AG10803 (cell line): Measurements from ENCODE around the gene TGFBR2.

Experiments used
- DNase-seq: peaks from one replicate; pipeline ENCODE4 v3.0.0; 2010; ENCODE audit warnings: low read depth
- H3K4me3 ChIP-seq: 2 replicates; pipeline ENCODE4 v1.5.1; 2011; ENCODE audit warnings: mild to moderate bottlenecking, low read length, control low read depth
- CTCF ChIP-seq: conservative IDR thresholded peaks from 2 replicates; pipeline ENCODE4 v1.5.1; 2011; ENCODE audit warnings: mild to moderate bottlenecking, low read length, control low read depth, inconsistent platforms

The TGFBR2 gene

GRCh38 chr3:30631243-30631904 lies 25.0 kb downstream of the TGFBR2 start:
- no peak for TF ChIP-seq CTCF
- H3K4me3 ChIP-seq: no peak overlapping the region
- no peak for DNase-seq

- TF ChIP-seq CTCF: no peak
- peak; percentile 73 for DNase-seq
- no peak overlapping the region for H3K4me3 ChIP-seq
These were observed 25.7 kb downstream of the TGFBR2 start for GRCh38 chr3:30632065-30632464.

GRCh38 chr3:30632521-30632920 lies 26.1 kb downstream of the TGFBR2 start:
- DNase-seq: no peak
- no peak overlapping the region for H3K4me3 ChIP-seq
- no peak for TF ChIP-seq CTCF

DNA sequence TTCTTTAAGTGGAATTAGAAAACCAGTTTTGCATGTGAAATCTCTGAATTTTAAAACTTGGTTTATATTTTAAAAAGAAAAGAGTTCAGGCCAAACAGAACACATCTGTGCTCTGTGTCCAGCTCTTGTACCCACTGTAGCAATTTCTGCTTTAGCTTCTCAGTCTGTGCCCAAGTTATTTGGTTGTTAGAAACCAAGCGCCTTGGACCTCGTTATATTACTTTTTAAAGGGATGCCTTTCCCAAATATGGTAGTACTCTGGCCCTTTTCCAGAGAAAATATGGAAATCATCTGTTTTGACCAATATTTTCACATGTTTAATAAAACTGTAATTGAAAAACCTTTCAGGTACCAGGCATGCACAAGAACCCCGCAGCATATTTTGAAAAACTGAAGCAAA lies 27.3 kb downstream of the TGFBR2 start:
- TF ChIP-seq CTCF: no peak
- no peak overlapping the region for H3K4me3 ChIP-seq
- DNase-seq: no peak

GRCh38 chr3:30634761-30635735 lies 28.6 kb downstream of the TGFBR2 start:
- no peak for TF ChIP-seq CTCF

GRCh38 chr3:30637310-30638219 lies 31.2 kb downstream of the TGFBR2 start:
- DNase-seq: no peak
- H3K4me3 ChIP-seq: no peak overlapping the region
- TF ChIP-seq CTCF: no peak

More at GRCh38 chr3:30634761-30635735, 28.6 kb downstream of the TGFBR2 start:
- DNase-seq: no peak
- no peak overlapping the region for H3K4me3 ChIP-seq
